ENCODE data around the gene ZNF576.
"Not testable (repeated sequence)": the region's sequence is repeated elsewhere in the genome, so short reads cannot be mapped to it uniquely, and the experiment has no call there.

The ZNF576 gene

GRCh38 chr19:43625918-43626579, 29.7 kb downstream of the ZNF576 start:
- DNase-seq (ENCODE audit: low spot score) = peak; percentile 82

- DNase-seq (ENCODE audit: low spot score) = no peak
Measured at GRCh38 chr19:43626838-43627237, 30.4 kb downstream of the ZNF576 start.

DNA sequence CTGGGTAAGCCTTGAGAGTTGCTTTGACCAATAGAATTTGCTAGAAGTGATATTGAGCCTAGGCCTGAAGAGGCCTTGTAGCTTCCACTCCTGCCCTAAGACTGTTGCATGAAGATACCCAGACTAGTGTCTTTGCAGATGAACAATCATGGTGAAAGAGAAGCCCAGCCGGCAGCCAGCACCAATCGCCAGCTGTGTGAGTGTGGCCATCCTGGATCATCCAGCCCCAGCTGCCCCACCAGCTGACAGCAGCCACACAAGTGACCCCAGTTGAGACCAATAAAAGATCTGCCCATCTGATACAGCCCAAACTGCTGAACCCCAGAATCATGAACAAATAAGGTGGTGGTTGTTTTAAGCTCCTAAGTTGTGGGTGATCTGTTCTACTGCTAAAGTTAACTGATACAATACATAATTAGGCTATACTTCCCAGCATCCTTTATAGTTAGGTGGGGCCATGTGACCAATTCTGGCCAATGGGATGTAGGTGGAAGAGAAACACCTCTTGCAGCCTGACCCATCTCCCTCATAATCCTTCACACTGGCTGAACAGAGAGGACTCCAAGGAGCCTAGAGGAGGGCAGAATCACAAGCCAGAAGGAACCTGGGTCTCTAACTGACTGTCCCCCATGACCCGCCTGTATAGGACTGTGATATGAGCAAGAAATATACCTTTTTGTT, 32.4 kb downstream of the ZNF576 start:
- no peak for DNase-seq (ENCODE audit: low spot score)

DNA sequence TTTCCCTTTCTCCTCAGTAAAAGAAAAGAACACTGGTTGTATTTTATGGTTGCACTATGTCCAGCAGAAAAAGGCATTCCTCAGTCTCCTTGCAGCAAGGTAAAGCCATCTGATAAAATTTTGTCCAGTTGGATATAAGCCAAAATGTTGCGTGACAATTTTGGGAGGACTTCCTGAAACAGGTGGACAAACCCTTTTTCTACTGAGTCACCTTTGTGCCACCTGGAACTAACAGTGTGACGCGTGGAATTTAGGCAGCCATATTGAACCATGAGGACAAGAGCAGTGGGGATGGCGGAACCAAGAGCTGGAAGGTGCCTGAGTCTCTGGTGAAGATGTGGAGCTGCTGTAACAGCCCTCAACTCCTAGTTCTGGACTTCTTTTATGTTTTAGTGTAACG, 35.1 kb downstream of the ZNF576 start:
- DNase-seq (ENCODE audit: low spot score) = no peak

DNA sequence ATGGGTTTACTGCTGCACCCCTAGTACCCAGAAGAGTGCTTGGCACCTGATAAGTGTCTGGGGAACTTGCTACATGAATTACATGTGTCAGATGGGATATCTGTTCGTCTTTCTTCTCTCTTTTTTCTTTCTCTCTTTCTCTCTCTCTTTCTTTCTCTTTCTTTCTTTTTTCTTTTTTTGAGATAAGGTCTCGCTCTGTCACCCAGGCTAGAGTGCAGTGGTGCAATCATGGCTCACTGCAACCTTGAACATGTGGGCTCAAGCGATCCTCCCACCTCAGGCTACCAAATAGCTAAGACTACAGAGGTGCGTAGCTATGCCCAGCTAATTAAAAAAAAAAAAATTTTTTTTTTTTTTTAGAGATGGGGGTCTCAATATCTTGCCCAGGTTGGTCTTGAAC, 37.1 kb downstream of the ZNF576 start:
- DNase-seq (ENCODE audit: low spot score) = no peak

DNA sequence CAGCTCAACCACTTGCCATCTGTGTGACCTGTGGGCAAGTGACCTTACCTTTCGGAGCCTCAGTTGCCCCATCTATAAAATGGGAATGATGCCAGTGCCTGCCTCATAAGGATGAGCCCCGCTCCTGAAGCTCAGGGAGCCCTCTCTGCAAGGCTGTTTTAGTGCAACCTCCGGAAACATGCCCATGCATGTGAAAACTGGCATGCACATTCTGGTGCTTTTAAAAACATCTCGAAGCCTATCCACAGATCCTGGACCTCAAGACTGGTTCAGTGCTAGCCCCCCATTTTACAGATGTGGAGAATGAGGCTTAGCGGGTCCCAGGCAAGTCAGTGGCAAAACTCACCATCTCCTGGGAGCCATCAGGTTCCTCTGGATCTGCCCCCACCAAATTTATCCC, 37.7 kb downstream of the ZNF576 start:
- DNase-seq (ENCODE audit: low spot score) = no peak

- peak; percentile 48 for DNase-seq (ENCODE audit: low spot score)
Measured at GRCh38 chr19:43634506-43634871, 38.1 kb downstream of the ZNF576 start.

GRCh38 chr19:43634872-43635560, 38.6 kb downstream of the ZNF576 start:
- DNase-seq (ENCODE audit: low spot score) = no peak

DNA sequence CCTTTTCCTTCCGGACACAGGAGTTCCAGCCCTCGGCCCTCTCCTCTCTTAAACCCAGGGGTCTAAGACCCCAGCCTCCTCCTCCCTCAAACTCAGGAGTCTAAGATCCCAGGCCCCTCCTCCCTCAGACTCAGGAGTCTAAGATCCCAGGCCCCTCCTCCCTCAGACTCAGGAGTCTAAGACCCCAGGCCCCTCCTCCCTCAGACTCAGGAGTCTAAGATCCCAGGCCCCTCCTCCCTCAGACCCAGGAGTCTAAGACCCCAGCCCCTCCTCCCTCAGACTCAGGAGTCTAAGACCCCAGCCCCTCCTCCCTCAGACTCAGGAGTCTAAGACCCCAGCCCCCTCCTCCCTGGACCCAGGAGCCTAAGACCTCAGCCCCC, 39.2 kb downstream of the ZNF576 start:
- not testable (repeated sequence) for DNase-seq (ENCODE audit: low spot score)

- DNase-seq (ENCODE audit: low spot score) = no peak
Measured at GRCh38 chr19:43636121-43636683, 39.8 kb downstream of the ZNF576 start.

- no peak for DNase-seq (ENCODE audit: low spot score)
Measured at GRCh38 chr19:43638214-43638994, 42.0 kb downstream of the ZNF576 start.

- DNase-seq (ENCODE audit: low spot score) = no peak
Measured at GRCh38 chr19:43638995-43639518, 42.7 kb downstream of the ZNF576 start.

- DNase-seq (ENCODE audit: low spot score) = peak; percentile 89
Measured at GRCh38 chr19:43639519-43640423, 43.4 kb downstream of the ZNF576 start, which contains the start of gene CADM4. Gene CADM4 (minus strand): TSS chr19:43639850. CDS start chr19:43639790, 60 bp downstream.

GRCh38 chr19:43640424-43640757, 44.0 kb downstream of the ZNF576 start:
- no peak for DNase-seq (ENCODE audit: low spot score)

DNA sequence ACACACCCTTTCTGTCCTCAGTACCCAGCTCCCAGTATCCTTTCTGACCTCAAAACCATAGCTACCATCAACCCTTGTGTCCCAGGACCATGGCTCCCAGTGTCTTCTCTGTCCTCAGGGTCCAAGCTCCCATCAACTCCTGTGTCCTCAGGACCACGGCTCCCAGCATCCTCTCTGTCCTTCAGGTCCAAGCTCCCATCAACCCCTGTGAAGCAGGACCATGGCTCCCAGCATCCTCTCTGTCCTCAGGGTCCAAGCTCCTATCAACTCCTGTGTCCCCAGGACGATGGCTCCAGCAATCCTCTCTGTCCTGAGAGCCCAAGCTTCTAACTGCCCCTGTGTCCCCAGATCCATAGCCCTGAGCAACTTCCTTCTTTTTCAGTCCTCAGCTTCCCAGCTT, 44.9 kb downstream of the ZNF576 start:
- DNase-seq (ENCODE audit: low spot score) = no peak

DNA sequence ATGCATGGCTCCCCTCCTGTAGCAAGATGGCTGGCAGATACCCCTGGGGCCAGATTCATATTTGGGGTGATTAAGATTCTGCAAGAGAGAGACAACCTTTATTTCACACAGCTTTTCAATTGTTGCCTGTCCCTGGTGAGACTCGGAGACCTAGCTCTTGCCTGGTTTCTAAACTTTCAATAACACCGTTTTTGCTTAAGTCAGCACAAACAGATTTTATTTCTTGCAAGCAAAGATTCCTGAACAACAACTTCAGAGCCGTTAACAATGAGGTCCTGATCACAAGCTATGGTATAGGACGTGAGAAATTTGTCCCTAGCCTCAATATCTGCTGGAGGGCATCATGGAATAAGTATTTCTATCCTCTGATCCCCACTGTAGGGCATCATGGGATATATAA, 46.1 kb downstream of the ZNF576 start:
- no peak for DNase-seq (ENCODE audit: low spot score)

- no peak for DNase-seq (ENCODE audit: low spot score)
Measured at GRCh38 chr19:43643326-43643725, 46.9 kb downstream of the ZNF576 start.

DNA sequence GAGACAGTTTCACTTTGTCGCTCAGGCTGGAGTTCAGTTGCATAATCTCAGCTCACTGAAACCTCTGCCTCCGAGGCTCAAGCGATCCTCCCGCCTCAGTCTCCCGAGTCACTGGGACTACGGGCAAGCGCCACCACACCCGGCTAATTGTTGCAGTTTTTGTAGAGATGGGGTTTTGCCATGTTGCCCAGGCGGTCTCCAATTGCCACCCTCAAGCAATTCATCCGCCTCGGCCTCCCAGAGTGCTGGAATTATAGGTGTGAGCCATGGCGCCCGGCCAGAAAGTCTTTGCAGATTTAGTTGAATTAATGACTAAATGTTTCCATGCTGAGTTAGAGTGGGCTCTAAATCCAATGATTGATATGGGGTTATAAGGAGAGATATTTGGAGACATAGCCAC, 47.8 kb downstream of the ZNF576 start:
- DNase-seq (ENCODE audit: low spot score) = no peak

DNA sequence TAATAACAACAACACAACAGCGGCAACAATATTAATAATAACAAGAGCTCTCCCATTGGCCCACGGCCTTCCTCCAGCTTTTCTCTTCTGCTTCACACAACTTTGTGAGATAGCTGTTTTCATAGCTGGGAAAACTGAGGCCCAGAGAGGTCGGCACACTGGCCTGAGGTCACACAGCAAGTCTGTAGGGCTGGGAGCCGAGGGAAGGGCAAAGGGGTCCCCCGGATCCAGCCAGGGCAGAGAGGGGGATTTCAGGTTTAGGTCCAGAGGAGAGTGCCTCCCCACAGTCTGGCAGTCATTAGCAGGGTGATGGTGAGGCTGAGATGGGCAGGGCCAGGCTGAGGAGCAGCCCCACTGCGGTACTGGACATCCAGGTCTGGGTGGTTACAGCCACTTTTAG, 52.2 kb downstream of the ZNF576 start:
- no peak for DNase-seq (ENCODE audit: low spot score)

DNA sequence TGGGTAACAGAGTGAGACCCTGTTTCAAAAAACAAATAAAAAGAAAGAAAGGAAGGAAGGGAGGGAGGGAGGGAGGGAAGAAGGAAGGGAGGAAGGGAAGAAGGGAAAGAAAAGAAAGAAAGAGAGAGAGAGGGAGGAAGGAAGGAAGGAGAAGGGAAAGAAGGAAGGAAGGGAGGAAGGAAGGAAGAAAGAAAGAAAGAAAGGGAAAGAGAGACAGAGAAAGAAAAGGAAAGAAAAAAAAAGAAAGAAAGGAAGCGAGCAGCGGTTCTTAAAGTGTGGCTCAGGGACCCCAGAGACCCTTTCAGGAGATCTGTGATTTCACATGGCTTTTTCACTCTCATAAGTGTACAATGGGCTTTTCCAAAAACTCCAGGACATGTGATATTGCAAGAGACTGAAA, 53.1 kb downstream of the ZNF576 start:
- no peak for DNase-seq (ENCODE audit: low spot score)

- not testable (repeated sequence) for DNase-seq (ENCODE audit: low spot score)
Measured at GRCh38 chr19:43650276-43650675, 53.9 kb downstream of the ZNF576 start.

Measured in iPS-NIHi11 (cell line).